Loucy (cell line): Measurements from ENCODE around the gene POMT1.

Experiments
- CTCF ChIP-seq: fragments of 200-600 bp; sonication (generic); conservative IDR thresholded peaks from 2 replicates; pipeline ENCODE4 v1.5.1; 2014; ENCODE audit warnings: mild to moderate bottlenecking, antibody characterized with exemption, low read length
- EZH2phosphoT487 ChIP-seq: fragments of 200-600 bp; IDR thresholded peaks from 2 replicates; pipeline ENCODE4 v1.6.1; 2018; ENCODE audit warnings: antibody characterized with exemption, mild to moderate bottlenecking, moderate library complexity, borderline replicate concordance

- no peak for TF ChIP-seq CTCF
- no peak for TF ChIP-seq EZH2phosphoT487
Measured at GRCh38 chr9:131485728-131486422, 16.8 kb upstream of the POMT1 start.
